GM21360 (cell line): ENCODE results near the gene CCDC106.

Experiments
- ATAC-seq: cut with Tn5 transposase; IDR thresholded peaks from one replicate; pipeline ENCODE4 v1.9.1; 2021; ENCODE audit warnings: mild to moderate bottlenecking, moderate library complexity; ENCODE audit not compliant: unreplicated experiment

Gene CCDC106

GRCh38 chr19:55667006-55667381, 19.0 kb downstream of the CCDC106 start:
- ATAC-seq, result no peak

DNA sequence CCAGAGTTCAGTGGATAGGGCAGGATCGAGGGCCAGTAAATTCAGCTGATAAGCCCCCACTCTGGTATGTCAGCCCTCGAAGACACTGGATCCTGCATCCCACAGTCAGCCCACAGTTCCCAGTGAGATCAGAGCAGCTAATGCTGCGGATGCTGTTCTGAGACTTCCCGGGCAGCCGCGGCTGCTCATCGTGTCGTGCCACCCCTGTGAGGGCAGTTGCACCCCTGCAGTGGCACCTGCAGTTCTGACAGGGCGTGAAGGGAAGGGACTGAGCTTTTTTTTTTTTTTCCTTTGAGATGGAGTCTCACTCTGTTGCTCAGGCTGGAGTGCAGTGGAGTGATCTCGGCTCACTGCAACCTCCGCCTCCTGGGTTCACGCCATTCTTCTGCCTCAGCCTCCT, 19.5 kb downstream of the CCDC106 start:
- ATAC-seq, result no peak

- ATAC-seq, result no peak
Observed at GRCh38 chr19:55667958-55668357, 19.9 kb downstream of the CCDC106 start.

DNA sequence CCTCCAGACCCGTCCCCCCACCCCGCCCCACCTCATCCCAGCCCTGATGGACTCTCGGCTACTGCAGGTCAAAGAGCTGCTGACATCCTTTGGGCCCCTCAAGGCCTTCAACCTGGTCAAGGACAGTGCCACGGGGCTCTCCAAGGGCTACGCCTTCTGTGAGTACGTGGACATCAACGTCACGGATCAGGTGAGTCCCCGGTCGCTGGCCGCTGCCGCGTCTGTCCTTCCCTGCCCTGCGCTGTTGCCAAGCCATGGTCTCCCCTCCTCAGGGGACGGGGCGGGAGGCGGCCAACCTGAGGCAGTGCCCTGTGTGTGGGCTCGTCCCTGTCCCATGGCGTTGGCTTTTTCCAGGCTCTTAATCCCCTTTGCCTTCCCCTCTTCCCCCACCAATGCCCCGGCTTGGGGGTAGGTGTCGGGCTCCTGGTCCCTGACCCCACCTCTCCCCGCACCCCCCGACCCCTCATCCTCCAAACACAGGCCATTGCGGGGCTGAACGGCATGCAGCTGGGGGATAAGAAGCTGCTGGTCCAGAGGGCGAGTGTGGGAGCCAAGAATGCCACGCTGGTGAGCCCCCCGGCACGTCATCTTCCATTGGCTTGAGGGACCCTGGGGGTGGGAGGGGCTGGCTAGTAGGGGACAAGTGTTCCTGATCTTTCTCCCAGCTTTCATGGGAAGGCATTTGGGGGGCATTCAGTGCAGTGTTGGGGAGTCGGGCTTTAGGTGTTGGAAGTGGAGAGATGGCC, 20.8 kb downstream of the CCDC106 start:
- no peak for ATAC-seq

- ATAC-seq, result no peak
Observed at GRCh38 chr19:55669418-55670279, 21.6 kb downstream of the CCDC106 start.

- no peak for ATAC-seq
Observed at GRCh38 chr19:55670280-55671053, 22.5 kb downstream of the CCDC106 start.

- ATAC-seq, result no peak
Observed at GRCh38 chr19:55671054-55671378, 23.0 kb downstream of the CCDC106 start.

GRCh38 chr19:55672418-55672817, 24.4 kb downstream of the CCDC106 start:
- ATAC-seq, result no peak

DNA sequence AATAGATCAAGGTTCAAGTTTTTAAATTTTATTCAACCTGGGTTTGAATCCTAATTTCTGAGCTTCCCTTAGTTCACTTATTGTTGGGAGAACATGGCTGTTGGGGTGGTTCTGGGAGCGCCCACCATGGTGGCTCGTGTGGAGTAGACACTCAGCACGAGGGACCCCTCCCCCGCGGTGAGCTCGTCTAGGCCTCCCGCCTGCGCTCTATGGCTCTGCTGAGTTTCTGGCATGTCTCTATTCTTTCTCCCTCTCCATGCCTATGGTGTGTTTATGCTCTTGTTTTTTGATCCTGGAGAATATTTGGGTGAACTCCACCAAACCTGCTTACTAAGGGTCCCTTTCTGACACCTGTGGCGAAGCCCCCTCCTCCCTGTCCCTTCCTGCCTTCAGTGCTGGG, 25.5 kb downstream of the CCDC106 start:
- ATAC-seq, result no peak

DNA sequence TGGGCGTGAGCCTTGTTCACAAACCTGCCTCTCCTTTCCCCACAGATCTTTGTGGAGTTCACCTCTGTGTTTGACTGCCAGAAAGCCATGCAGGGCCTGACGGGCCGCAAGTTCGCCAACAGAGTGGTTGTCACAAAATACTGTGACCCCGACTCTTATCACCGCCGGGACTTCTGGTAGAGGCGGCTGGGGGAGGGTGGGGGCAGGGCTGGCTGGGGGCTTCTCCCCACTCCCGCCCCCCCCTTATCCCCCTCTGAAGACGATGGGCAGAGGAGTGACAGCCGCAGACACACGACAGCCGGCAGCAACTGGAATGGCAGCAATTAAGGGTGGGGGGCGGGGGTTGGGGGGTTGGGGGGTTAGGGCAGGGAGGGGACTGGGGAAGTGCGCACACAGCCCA, 25.9 kb downstream of the CCDC106 start:
- no peak for ATAC-seq

DNA sequence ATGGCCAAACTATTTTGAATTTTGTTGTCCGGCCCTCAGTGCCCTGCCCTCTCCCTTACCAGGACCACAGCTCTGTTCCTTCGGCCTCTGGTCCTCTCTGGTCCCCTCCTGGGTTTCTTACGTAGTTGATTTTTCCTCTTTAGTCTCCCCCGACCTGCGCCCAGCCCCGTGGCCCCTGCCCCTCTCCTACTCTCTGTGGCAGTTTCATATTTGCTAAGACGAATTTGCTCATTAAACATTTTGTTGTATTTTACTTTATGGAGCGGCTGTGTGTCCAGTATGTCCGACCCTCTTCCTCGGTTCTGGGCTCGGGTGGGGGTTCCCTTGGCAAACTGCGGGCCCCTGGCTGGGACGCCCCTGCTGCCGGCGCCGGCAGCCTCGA, 26.4 kb downstream of the CCDC106 start:
- ATAC-seq, result no peak

- peak; percentile 53 for ATAC-seq
Observed at GRCh38 chr19:55674841-55675660, 27.0 kb downstream of the CCDC106 start, which contains the start of gene EPN1. Gene EPN1, plus strand, starts transcription at chr19:55675226. Its CDS starts 3,402 bp downstream, at chr19:55678628.

- no peak for ATAC-seq
Observed at GRCh38 chr19:55675661-55676354, 27.8 kb downstream of the CCDC106 start.

DNA sequence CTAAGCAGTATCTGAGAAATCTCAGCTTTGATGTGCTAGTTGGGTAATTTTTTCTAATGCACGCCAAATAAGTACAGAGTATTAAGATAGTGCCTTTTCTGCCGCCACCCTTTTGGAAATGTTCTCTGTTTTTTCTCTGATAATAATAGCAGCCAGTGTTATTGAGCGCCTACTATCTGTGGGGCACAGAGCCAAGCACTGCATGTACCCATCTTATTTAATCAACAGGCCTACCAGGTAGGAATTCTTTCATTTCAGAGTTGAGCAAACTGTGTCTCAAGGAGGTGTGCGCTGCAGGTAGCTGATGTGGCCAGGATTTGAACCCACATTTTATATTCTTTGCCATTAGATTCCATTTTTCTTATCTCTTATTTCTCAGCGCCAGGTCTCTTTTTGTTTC, 28.4 kb downstream of the CCDC106 start:
- no peak for ATAC-seq

DNA sequence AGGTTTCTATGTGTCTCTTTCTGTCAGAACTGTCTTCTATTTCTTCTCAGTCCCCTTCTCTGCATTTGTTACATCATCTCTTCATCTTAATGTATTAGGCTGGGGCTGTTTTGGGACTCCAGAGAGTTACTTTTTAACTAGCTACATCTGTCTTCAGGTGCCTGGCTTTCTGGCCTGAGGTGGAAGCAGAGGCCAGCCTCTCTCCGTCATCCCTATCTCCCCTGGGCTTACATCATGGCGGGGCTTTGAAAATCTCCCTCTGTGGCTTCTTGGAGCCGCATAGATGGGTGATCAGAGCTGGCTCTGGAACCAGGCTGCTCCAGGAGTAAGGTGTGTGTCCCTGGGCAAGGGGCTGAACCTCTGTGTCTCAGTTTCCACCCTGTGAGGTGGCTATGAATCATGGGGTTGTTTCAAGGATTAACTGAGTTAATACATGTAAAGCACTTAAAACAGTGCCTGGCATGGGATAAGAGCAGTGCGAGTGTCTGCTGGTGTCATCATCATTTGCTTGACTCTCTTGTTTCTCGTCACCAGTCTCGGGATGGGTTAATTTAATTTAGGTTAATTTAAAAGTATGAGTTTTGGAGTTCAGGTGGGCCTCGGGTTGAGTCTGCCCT, 29.0 kb downstream of the CCDC106 start:
- ATAC-seq, result no peak

DNA sequence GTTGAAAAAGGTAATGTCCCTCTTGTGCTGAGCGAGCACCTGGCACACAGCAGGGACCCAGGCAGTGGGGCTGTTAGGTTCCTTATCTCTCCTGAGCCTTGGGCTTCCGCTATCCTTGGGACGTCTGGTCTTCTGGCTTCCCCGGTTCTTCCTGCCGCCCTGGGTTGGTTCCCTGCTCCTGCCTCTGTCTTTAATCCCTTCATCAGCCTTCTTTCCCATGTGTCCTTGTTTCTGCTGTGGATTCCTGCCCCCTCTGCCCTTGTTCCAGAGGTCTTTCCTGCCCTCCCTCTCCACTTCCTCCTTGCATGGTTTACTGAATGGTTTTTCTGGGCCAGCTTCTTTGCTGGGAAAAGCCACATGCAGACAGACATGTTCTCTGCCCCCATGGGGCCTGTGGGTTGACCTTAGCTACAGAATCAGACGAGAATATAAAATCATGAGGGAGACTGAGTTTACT, 29.6 kb downstream of the CCDC106 start:
- ATAC-seq, result no peak

DNA sequence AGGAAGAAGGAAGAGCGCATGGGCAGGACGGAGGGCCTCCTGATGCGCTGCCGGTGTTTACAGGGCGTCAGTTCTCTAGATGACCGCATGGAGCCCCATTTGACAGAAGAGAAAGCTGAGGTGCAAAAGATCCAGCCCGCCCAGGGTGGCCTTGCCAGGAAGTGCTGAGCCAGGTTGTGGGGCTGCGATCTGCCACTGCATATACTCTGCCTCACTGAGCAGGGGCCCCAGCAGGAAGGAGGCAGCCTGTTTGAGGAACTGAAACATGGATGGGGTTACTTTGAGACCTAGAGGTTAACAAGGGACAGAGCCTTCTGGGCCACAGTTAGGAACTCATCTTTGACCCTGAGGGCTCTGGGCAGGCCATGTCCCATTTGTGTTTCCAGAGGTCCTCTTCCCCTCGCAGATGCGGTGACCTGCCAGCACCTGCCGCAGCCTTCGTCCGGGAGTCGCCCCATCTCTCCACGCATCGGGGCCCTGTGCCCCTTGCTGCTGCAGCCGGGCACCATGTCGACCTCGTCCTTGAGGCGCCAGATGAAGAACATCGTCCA, 30.2 kb downstream of the CCDC106 start:
- peak; percentile 48 for ATAC-seq

GRCh38 chr19:55679343-55680257, 31.6 kb downstream of the CCDC106 start:
- ATAC-seq, result no peak
